ENCODE results near the gene SYNE3.

GRCh38 chr14:95471476-95471875 is 45.0 kb downstream of the SYNE3 start:
- TF ChIP-seq POLR2AphosphoS5 (IDR thresholded peaks at IDR 0.05) (no peak), CTCF (IDR thresholded peaks at IDR 0.05) (no peak)

All from prostate gland (tissue), 2 donors.